SK-N-SH treated with all-trans-retinoic acid at 6 μM for 48 hours (cell line): ENCODE measurements around the gene DNAI4.
"Not testable (repeated sequence)": the region's sequence is repeated elsewhere in the genome, so short reads cannot be mapped to it uniquely, and the experiment has no call there.

Experiments used
- ATAC-seq: fragments of 200-7000 bp; cut with Tn5 transposase; 3 replicates; pipeline ENCODE4 v1.9.1; 2020; ENCODE audit warnings: mild to moderate bottlenecking, moderate library complexity
- ARNTL ChIP-seq: fragments of 450-650 bp; formaldehyde crosslinking; IDR thresholded peaks from 2 replicates; pipeline ENCODE4 v1.5.0; 2020; ENCODE audit warnings: low read depth, mild to moderate bottlenecking, moderate library complexity, borderline replicate concordance
- BACH2 ChIP-seq: fragments of 250-450 bp; sonication (Bioruptor Pico); IDR thresholded peaks from 2 replicates; pipeline ENCODE4 v1.9.0; 2021; ENCODE audit warnings: mild to moderate bottlenecking, borderline replicate concordance
- CREB5 ChIP-seq: fragments of 250-450 bp; sonication (Bioruptor Pico); IDR thresholded peaks from 2 replicates; pipeline ENCODE4 v1.5.1; 2020; ENCODE audit warnings: low read depth, mild to moderate bottlenecking, moderate library complexity
- CSDC2 ChIP-seq: fragments of 250-450 bp; sonication (Bioruptor Pico); IDR thresholded peaks from 2 replicates; pipeline ENCODE4 v1.5.0; 2020; ENCODE audit warnings: mild to moderate bottlenecking, moderate library complexity
- CSRNP3 ChIP-seq: fragments of 250-450 bp; sonication (Bioruptor Pico); IDR thresholded peaks from 2 replicates; pipeline ENCODE4 v1.5.1; 2021; ENCODE audit warnings: mild to moderate bottlenecking, moderate library complexity
- ESRRG ChIP-seq: fragments of 250-450 bp; sonication (Bioruptor Pico); IDR thresholded peaks from 2 replicates; pipeline ENCODE4 v1.6.1; 2021; ENCODE audit warnings: mild to moderate bottlenecking
- GLIS3 ChIP-seq: fragments of 250-450 bp; sonication (Bioruptor Pico); IDR thresholded peaks from 2 replicates; pipeline ENCODE4 v1.5.0; 2020; ENCODE audit warnings: mild to moderate bottlenecking, moderate library complexity
- OSR1 ChIP-seq: fragments of 250-450 bp; sonication (Bioruptor Pico); IDR thresholded peaks from 2 replicates; pipeline ENCODE4 v1.8.0; 2022; ENCODE audit warnings: moderate library complexity, mild to moderate bottlenecking, inconsistent platforms
- PATZ1 ChIP-seq: fragments of 250-450 bp; sonication (Bioruptor Pico); IDR thresholded peaks from 2 replicates; pipeline ENCODE4 v1.8.0; 2020; ENCODE audit warnings: mild to moderate bottlenecking, moderate library complexity, borderline replicate concordance
- POU6F1 ChIP-seq: fragments of 250-450 bp; sonication (Bioruptor Pico); IDR thresholded peaks from 2 replicates; pipeline ENCODE4 v1.8.0; 2021; ENCODE audit warnings: low read depth, mild to moderate bottlenecking, moderate library complexity, borderline replicate concordance
- PPARA ChIP-seq: fragments of 250-450 bp; sonication (Bioruptor Pico); IDR thresholded peaks from 2 replicates; pipeline ENCODE4 v1.5.0; 2020; ENCODE audit warnings: mild to moderate bottlenecking, borderline replicate concordance
- RARB ChIP-seq: fragments of 250-450 bp; sonication (Bioruptor Pico); IDR thresholded peaks from 2 replicates; pipeline ENCODE4 v1.8.0; 2021; ENCODE audit warnings: mild to moderate bottlenecking, moderate library complexity
- SNAI2 ChIP-seq: fragments of 250-450 bp; sonication (Bioruptor Pico); IDR thresholded peaks from 2 replicates; pipeline ENCODE4 v1.5.0; 2020; ENCODE audit warnings: mild to moderate bottlenecking, moderate library complexity
- TCF4 ChIP-seq: fragments of 250-450 bp; sonication (Bioruptor Pico); IDR thresholded peaks from 2 replicates; pipeline ENCODE4 v1.8.0; 2021; ENCODE audit warnings: mild to moderate bottlenecking, moderate library complexity, borderline replicate concordance
- TOX ChIP-seq: fragments of 250-450 bp; sonication (Bioruptor Pico); IDR thresholded peaks from 2 replicates; pipeline ENCODE4 v1.8.0; 2021; ENCODE audit warnings: mild to moderate bottlenecking, moderate library complexity, borderline replicate concordance
- TSHZ2 ChIP-seq: fragments of 250-450 bp; sonication (Bioruptor Pico); IDR thresholded peaks from 2 replicates; pipeline ENCODE4 v1.5.0; 2020; ENCODE audit warnings: mild to moderate bottlenecking, moderate library complexity
- ZC3H10 ChIP-seq: fragments of 250-450 bp; sonication (Bioruptor Pico); IDR thresholded peaks from 2 replicates; pipeline ENCODE4 v1.5.1; 2021; ENCODE audit warnings: mild to moderate bottlenecking, moderate library complexity
- ZFP3 ChIP-seq: fragments of 250-450 bp; sonication (Bioruptor Pico); IDR thresholded peaks from 2 replicates; pipeline ENCODE4 v1.5.0; 2020; ENCODE audit warnings: mild to moderate bottlenecking, moderate library complexity
- ZFP30 ChIP-seq: fragments of 450-650 bp; formaldehyde crosslinking; IDR thresholded peaks from 2 replicates; pipeline ENCODE4 v1.5.0; 2022; ENCODE audit warnings: mild to moderate bottlenecking, moderate library complexity
- ZNF565 ChIP-seq: fragments of 450-650 bp; formaldehyde crosslinking; conservative IDR thresholded peaks from 2 replicates; pipeline ENCODE4 v1.5.0; 2020; ENCODE audit warnings: low read depth, mild to moderate bottlenecking, moderate library complexity
- ZNF70 ChIP-seq: fragments of 450-650 bp; formaldehyde crosslinking; IDR thresholded peaks from 2 replicates; pipeline ENCODE4 v1.5.0; 2020; ENCODE audit warnings: mild to moderate bottlenecking, moderate library complexity
- ZNF8 ChIP-seq: fragments of 450-650 bp; formaldehyde crosslinking; IDR thresholded peaks from 2 replicates; pipeline ENCODE4 v1.5.0; 2020; ENCODE audit warnings: mild to moderate bottlenecking, moderate library complexity

The DNAI4 gene

GRCh38 chr1:66968574-66968973 lies 43.9 kb upstream of the DNAI4 start (continued):
- TF ChIP-seq PATZ1 (no peak), TSHZ2 (CRISPR knock-in tag) (no peak), ZNF565 (no peak)
- TF ChIP-seq, all 23 proteins: peak for 0

GRCh38 chr1:66966188-66966873 lies 41.7 kb upstream of the DNAI4 start:
- ATAC-seq, result not testable (repeated sequence)

- TF ChIP-seq ARNTL (CRISPR knock-in tag) (no peak), TSHZ2 (CRISPR knock-in tag) (no peak), ZNF565 (no peak), OSR1 (no peak), SNAI2 (CRISPR knock-in tag) (no peak), ZC3H10 (CRISPR knock-in tag) (no peak), TOX (CRISPR knock-in tag) (no peak), ZNF8 (CRISPR knock-in tag) (no peak), CSDC2 (CRISPR knock-in tag) (no peak), TCF4 (CRISPR knock-in tag) (no peak), BACH2 (no peak), PPARA (CRISPR knock-in tag) (no peak), POU6F1 (CRISPR knock-in tag) (no peak), RARB (no peak), ZFP30 (CRISPR knock-in tag) (no peak), ESRRG (CRISPR knock-in tag) (no peak), CSRNP3 (CRISPR knock-in tag) (no peak)
- ATAC-seq, result no peak
These were observed 33.3 kb upstream of the DNAI4 start for GRCh38 chr1:66957938-66958337.

GRCh38 chr1:66954208-66954607 lies 29.6 kb upstream of the DNAI4 start:
- ATAC-seq, result no peak
- TF ChIP-seq GLIS3 (CRISPR knock-in tag) (no peak), RARB (no peak), TCF4 (CRISPR knock-in tag) (no peak), BACH2 (no peak), ESRRG (CRISPR knock-in tag) (no peak), CSDC2 (CRISPR knock-in tag) (no peak), POU6F1 (CRISPR knock-in tag) (no peak), ZFP3 (CRISPR knock-in tag) (no peak), ZC3H10 (CRISPR knock-in tag) (no peak), TOX (CRISPR knock-in tag) (no peak), OSR1 (no peak), PPARA (CRISPR knock-in tag) (no peak), SNAI2 (CRISPR knock-in tag) (no peak), ZNF70 (CRISPR knock-in tag) (no peak), ZFP30 (CRISPR knock-in tag) (no peak), ZNF565 (no peak), CREB5 (CRISPR knock-in tag) (no peak)
